Activated CD4-positive, alpha-beta T cell treated with anti-CD3 and anti-CD28 coated beads for 36 hours (primary cell): ENCODE measurements around the gene SPEM3. TPM values are rescaled to one million over a fixed set of nuclear protein-coding genes. Genes with fewer than 3 reads are reported as not detected.

Experiments used
- ATAC-seq: fragments of 200-7000 bp; cut with Tn5 transposase; one replicate; pipeline ENCODE4 v1.10.0; 2021; ENCODE audit warnings: mild to moderate bottlenecking, moderate library complexity
- CTCF ChIA-PET: fragments of 350-600 bp; sonication (Branson Sonifier 250); formaldehyde crosslinking; loops from one replicate; lab custom pipeline; 2021; ENCODE audit warnings: antibody characterized with exemption; lab: Charles Lee
- POLR2A ChIA-PET: fragments of 350-600 bp; sonication (Branson Sonifier 250); formaldehyde crosslinking; loops from one replicate; lab custom pipeline; 2021; ENCODE audit warnings: antibody characterized with exemption, inconsistent platforms; lab: Charles Lee
- DNase-seq: peaks from one replicate; pipeline ENCODE4 v3.0.0-alpha.2; 2020
- H3K27ac Mint-ChIP-seq: one replicate; pipeline ENCODE4 v1.8.0; 2021; ENCODE audit warnings: mixed read lengths
- H3K27me3 Mint-ChIP-seq: one replicate; pipeline ENCODE4 v1.8.0; 2021; ENCODE audit warnings: mixed read lengths
- H3K36me3 Mint-ChIP-seq: one replicate; pipeline ENCODE4 v1.8.0; 2021; ENCODE audit warnings: low read depth, mixed read lengths
- H3K4me1 Mint-ChIP-seq: one replicate; pipeline ENCODE4 v1.8.0; 2021; ENCODE audit warnings: mixed read lengths
- H3K4me3 Mint-ChIP-seq: one replicate; pipeline ENCODE4 v1.8.0; 2021; ENCODE audit warnings: mild to moderate bottlenecking, moderate library complexity, mixed read lengths
- H3K9me3 Mint-ChIP-seq: one replicate; pipeline ENCODE4 v1.8.0; 2021; ENCODE audit warnings: low read depth, mixed read lengths
- intact Hi-C, 2 experiments: fragments of 100-400 bp; cut with DNase I in 1 of 2; cut with micrococcal nuclease in 1 of 2; formaldehyde crosslinking; loops; one replicate each; pipeline versions ENCODE4 v1.14.2 to v1.15.1; 2022 to 2024; cut with DNase I, micrococcal nuclease
- total RNA-seq, 2 experiments: library from RNA; stranded (reverse); gene quantifications; one replicate each; pipeline ENCODE4 v1.2.3, GENCODE V29; 2021

SPEM3 gene
- total RNA-seq, 2 experiments from 2014 or later, result not detected

DNA sequence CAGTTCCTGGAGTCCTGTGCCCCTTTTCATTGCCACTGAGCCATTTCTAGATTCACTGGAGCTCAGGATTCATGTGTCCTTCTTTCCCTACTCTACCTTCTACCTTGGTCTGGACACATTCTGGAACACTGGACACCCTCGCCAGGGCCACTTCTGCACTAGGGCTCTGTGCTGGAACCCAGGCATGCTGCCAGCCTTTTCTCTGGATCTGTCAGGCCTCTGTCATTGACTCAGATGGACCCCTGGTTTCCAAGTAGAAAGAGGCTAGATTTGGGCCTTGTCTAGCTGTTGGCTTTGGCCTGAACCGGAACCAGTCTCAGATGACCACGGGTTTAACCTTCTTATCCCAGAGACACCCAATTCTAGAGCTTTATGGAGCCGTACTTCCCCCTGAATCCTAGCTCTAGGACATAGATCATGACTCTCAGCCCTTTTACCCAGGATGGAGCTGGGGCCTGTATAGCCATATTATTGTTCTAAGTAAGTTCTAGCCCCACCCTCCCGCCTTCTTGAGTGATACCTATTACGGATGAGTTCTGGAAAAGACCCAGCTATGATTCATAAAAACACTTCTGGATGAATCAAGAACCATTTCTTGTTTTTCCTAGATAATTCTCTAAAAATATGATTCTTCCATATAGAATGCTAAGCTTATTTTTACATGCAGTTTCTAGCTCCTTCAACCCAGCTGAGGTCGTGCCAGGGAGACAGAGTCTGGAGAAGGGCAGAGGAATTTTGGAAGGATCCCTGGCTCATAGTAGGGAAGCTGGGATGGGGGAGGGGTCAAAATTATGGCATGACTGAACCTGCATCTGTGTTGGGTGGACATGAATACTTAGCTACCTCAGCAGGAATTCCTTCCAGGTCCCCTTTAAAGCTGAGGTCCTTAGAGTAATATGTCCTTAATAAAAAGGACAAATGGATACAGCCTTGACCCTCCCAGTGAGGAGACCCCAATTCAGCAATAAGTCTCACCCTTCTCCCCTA, 15.1 kb downstream of the SPEM3 start:
- ATAC-seq (no peak), DNase-seq (no peak)
- CTCF ChIA-PET, result interaction anchor here (0.7 to 1.7 kb wide), 16 partner anchors 10 to 398 kb away, joined by 3 to 16 read pairs (median 4); partner anchors contain the start of genes PLSCR3, SOX15, TMEM256 and TNFSF13
- peaks cover 32% of the 10 kb centered on the region for H3K4me1 Mint-ChIP-seq
- H3K27ac Mint-ChIP-seq, result no peak overlapping the region
- intact Hi-C loops, result no loop called here
- peaks cover 48% of the 10 kb centered on the region for H3K27me3 Mint-ChIP-seq
- no peak overlapping the region for H3K4me3 Mint-ChIP-seq
- H3K36me3 Mint-ChIP-seq, result peaks cover 6% of the 10 kb centered on the region
- no peaks in the 10 kb centered on the region for H3K9me3 Mint-ChIP-seq
- POLR2A ChIA-PET, result interaction anchor here (0.7 to 1.1 kb wide), 2 partner anchors 49 to 131 kb away, joined by 3 read pairs; partner anchors contain the start of gene PLSCR3

GRCh38 chr17:7444682-7445618, 16.3 kb downstream of the SPEM3 start, which contains the start of gene CHRNB1:
CHRNB1 (plus strand) TSS chr17:7445061; CDS start chr17:7445128, 67 bp downstream.
- peaks cover 43% of the 10 kb centered on the region for H3K27me3 Mint-ChIP-seq
- no peak within 1 kb of the TSS for H3K27ac Mint-ChIP-seq
- peaks cover 26% of the 10 kb centered on the region for H3K4me1 Mint-ChIP-seq
- DNase-seq (peak; percentile 31), ATAC-seq (peak; percentile 6)
- peaks cover 6% of the 10 kb centered on the region for H3K36me3 Mint-ChIP-seq
- ChIA-PET CTCF (interaction anchor here (0.6 to 2.4 kb wide), 16 partner anchors 8 to 399 kb away, joined by 3 to 16 read pairs (median 4); partner anchors contain the start of genes CD68, PLSCR3, SOX15 and TMEM256), POLR2A (interaction anchor here (0.6 to 0.9 kb wide), 3 partner anchors 47 to 132 kb away, joined by 3 read pairs; no protein-coding TSS in a partner anchor)
- peak within 1 kb of the TSS; percentile 47 for H3K4me3 Mint-ChIP-seq
- no peaks in the 10 kb centered on the region for H3K9me3 Mint-ChIP-seq
- intact Hi-C loops, result no loop called here

DNA sequence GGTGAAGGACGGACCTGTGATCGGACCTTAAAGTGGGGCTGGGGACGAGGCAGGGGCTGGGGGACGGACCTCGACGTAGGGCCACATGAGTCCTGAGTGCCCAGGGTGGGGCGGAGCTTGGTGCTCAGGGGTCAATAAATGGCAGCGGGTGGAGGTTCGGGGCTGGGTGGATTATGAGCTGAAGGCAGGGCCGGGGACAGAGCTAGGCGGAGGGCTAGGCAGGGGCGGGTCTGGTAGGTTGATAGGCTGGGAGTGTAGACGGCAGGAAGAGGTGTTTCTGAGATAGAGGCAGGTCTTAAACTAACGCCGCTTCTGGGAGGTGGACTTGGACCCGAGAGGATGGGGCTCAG, 16.9 kb downstream of the SPEM3 start:
- Mint-ChIP-seq H3K9me3 (no peaks in the 10 kb centered on the region), H3K27ac (no peak overlapping the region), H3K36me3 (peaks cover 6% of the 10 kb centered on the region), H3K4me3 (peak overlapping the region; percentile 47), H3K4me1 (peaks cover 20% of the 10 kb centered on the region), H3K27me3 (peaks cover 38% of the 10 kb centered on the region)
- CTCF ChIA-PET, result interaction anchor here (0.6 to 2.4 kb wide), 7 partner anchors 9 to 400 kb away, joined by 3 to 16 read pairs (median 5); partner anchors contain the start of genes CD68, SOX15 and TP53
- intact Hi-C loops, result no loop called here
- ATAC-seq (peak; percentile 73), DNase-seq (peak; percentile 51)
- POLR2A ChIA-PET, result interaction anchor here (0.9 kb wide), 1 partner anchor 47 kb away, joined by 3 read pairs; no protein-coding TSS in a partner anchor

GRCh38 chr17:7448461-7448860, 19.8 kb downstream of the SPEM3 start:
- no peak overlapping the region for H3K27ac Mint-ChIP-seq
- intact Hi-C loops, result no loop called here
- CTCF ChIA-PET, result interaction anchor here (1.2 kb wide), 1 partner anchor 10 kb away, joined by 3 read pairs; no protein-coding TSS in a partner anchor
- H3K27me3 Mint-ChIP-seq, result peaks cover 24% of the 10 kb centered on the region
- no peak overlapping the region for H3K4me3 Mint-ChIP-seq
- ATAC-seq (no peak), DNase-seq (no peak)
- peaks cover 6% of the 10 kb centered on the region for H3K36me3 Mint-ChIP-seq
- H3K9me3 Mint-ChIP-seq, result no peaks in the 10 kb centered on the region
- peaks cover 19% of the 10 kb centered on the region for H3K4me1 Mint-ChIP-seq
- POLR2A ChIA-PET, result no interaction called here

DNA sequence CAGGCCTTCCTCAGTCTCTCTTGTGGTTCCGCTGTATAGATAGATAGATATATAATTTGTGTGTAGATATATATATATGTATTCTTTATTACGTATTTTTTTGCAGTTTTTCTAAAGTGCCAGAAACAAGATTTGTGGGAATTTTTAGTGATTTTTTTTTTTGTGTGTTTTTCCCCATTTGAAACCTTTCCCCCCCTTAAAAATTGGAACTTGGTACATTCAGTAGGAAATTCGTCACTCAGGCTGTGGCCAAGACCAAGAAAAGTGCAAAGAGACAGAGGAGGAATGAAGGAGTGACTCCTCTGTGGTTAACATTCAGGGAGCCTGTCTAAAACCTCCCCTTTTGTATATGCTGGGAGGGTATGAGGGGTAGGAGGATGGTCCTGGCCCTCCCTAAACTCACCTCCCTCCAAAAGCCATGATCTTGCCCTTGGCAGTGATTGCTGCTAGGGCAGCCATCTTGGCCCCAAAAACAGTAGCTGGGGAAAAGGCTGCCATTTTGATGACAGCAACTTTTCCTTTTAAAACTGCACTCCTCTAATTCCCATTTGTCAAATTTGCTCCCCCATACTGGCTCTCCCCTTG, 31.4 kb downstream of the SPEM3 start:
- H3K4me1 Mint-ChIP-seq, result peaks cover 11% of the 10 kb centered on the region
- DNase-seq (no peak), ATAC-seq (no peak)
- H3K27ac Mint-ChIP-seq, result no peak overlapping the region
- H3K36me3 Mint-ChIP-seq, result peaks cover 8% of the 10 kb centered on the region
- ChIA-PET POLR2A (interaction anchor here (0.6 kb wide), 1 partner anchor 24 kb away, joined by 3 read pairs; no protein-coding TSS in a partner anchor), CTCF (interaction anchor here (0.6 to 1.1 kb wide), 3 partner anchors 13 to 33 kb away, joined by 3 to 4 read pairs (median 3); no protein-coding TSS in a partner anchor)
- H3K9me3 Mint-ChIP-seq, result no peaks in the 10 kb centered on the region
- H3K4me3 Mint-ChIP-seq, result no peak overlapping the region
- intact Hi-C loops, result no loop called here
- H3K27me3 Mint-ChIP-seq, result no peaks in the 10 kb centered on the region

- no peak for ATAC-seq
- no peak overlapping the region for H3K4me3 Mint-ChIP-seq
- CTCF ChIA-PET, result interaction anchor here (1.0 kb wide), 1 partner anchor 15 kb away, joined by 3 read pairs; no protein-coding TSS in a partner anchor
- H3K4me1 Mint-ChIP-seq, result peaks cover 9% of the 10 kb centered on the region
- no peaks in the 10 kb centered on the region for H3K9me3 Mint-ChIP-seq
- DNase-seq, result no peak
- POLR2A ChIA-PET, result interaction anchor here (1.3 kb wide), 1 partner anchor 18 kb away, joined by 3 read pairs; the partner anchor contains the start of gene ZBTB4
- H3K27ac Mint-ChIP-seq, result no peak overlapping the region
- intact Hi-C loops, result no loop called here
- H3K27me3 Mint-ChIP-seq, result no peaks in the 10 kb centered on the region
- peaks cover 10% of the 10 kb centered on the region for H3K36me3 Mint-ChIP-seq
Observed at GRCh38 chr17:7460850-7461660, 32.4 kb downstream of the SPEM3 start.

DNA sequence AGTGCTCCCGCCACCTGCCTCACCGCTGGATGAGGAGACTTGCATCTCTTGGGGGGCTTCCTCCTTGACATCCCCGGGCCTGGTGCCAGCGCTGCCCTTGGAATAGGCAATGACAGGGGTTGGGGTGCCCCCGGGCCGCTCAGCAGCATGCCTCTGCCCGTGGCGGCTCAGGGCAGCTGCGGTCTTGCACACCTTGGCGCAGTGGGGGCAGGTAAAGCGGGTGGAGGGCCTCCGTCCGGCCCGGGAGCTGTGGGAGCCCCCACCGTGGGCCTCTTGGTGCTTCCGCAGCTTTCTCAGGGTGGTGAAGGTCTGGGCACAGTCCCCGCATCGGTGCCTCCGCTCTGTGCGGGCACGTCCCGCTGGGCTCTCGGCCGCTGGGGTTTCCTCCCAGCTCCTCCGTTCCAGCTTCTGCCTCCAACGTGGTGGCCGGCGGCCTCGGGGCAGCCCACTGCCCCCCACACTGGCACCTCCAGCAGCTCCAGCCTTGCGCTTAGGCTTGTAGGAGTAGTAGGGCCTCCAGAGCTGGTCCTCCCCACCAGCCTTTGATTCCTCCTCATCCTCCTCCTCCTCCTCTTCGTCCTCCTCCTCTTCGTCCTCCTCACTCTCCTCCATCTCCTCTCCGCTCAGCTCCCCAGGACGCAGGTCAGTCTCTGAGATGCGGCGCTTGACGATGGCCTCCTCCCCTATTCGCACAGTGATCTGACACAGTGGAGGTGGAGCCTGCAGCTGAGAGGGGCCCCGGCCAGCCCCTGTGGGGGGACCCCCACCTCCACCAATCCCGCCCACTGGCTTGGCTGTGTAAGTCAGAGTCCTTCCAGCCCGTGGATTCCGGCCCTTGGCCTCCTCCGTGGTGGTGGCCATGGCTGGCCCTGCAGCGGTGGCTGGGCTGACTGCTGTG, 34.1 kb downstream of the SPEM3 start:
- Mint-ChIP-seq H3K27me3 (no peaks in the 10 kb centered on the region), H3K4me3 (no peak overlapping the region), H3K4me1 (peaks cover 9% of the 10 kb centered on the region), H3K36me3 (peaks cover 17% of the 10 kb centered on the region), H3K27ac (no peak overlapping the region), H3K9me3 (no peaks in the 10 kb centered on the region)
- ChIA-PET CTCF (interaction anchor here (0.5 to 1.1 kb wide), 3 partner anchors 9 to 120 kb away, joined by 3 to 4 read pairs (median 3); no protein-coding TSS in a partner anchor), POLR2A (no interaction called here)
- intact Hi-C loops, result no loop called here
- ATAC-seq, result no peak
- DNase-seq, result no peak

DNA sequence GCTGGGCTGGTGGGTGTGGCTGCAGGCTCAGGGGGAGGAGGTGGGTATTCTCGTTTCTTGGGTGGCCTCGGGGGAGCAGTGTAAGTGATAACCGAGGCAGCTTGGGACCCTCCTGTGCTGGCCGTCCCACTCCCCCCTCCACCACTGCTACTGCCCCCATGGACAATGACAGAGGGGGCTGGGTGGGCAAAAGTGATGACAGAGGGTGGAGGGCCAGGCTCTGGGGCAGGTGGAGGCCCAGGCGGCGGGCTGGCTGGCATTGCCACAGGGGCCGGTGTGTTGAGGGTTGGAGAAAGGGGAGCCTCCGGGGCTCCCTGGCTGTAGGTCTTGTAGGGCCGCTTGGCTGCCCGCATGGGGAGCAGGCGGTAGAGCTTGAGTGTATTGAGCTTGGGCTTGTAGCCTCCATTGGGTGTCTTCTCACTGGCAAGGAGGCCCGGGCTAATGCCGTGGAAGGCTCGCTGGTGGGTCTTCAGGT, 34.8 kb downstream of the SPEM3 start:
- intact Hi-C loops, result no loop called here
- H3K27me3 Mint-ChIP-seq, result no peaks in the 10 kb centered on the region
- no peaks in the 10 kb centered on the region for H3K9me3 Mint-ChIP-seq
- H3K4me1 Mint-ChIP-seq, result peaks cover 10% of the 10 kb centered on the region
- ATAC-seq, result no peak
- no peak overlapping the region for H3K27ac Mint-ChIP-seq
- POLR2A ChIA-PET, result interaction anchor here (0.6 to 0.8 kb wide), 2 partner anchors 13 to 92 kb away, joined by 3 read pairs; no protein-coding TSS in a partner anchor
- peaks cover 17% of the 10 kb centered on the region for H3K36me3 Mint-ChIP-seq
- no peak overlapping the region for H3K4me3 Mint-ChIP-seq
- DNase-seq, result no peak
- CTCF ChIA-PET, result interaction anchor here (1.1 kb wide), 1 partner anchor 19 kb away, joined by 3 read pairs; no protein-coding TSS in a partner anchor

GRCh38 chr17:7464081-7464480, 35.4 kb downstream of the SPEM3 start:
- no peak overlapping the region for H3K27ac Mint-ChIP-seq
- no peak overlapping the region for H3K4me3 Mint-ChIP-seq
- intact Hi-C loops, result no loop called here
- ChIA-PET POLR2A (interaction anchor here (0.6 to 0.8 kb wide), 2 partner anchors 12 to 92 kb away, joined by 3 read pairs; no protein-coding TSS in a partner anchor), CTCF (interaction anchor here (0.6 to 1.1 kb wide), 2 partner anchors 20 to 85 kb away, joined by 3 to 4 read pairs; no protein-coding TSS in a partner anchor)
- H3K36me3 Mint-ChIP-seq, result peaks cover 17% of the 10 kb centered on the region
- no peaks in the 10 kb centered on the region for H3K27me3 Mint-ChIP-seq
- DNase-seq (no peak), ATAC-seq (no peak)
- H3K9me3 Mint-ChIP-seq, result no peaks in the 10 kb centered on the region
- H3K4me1 Mint-ChIP-seq, result peaks cover 10% of the 10 kb centered on the region
